ENCODE measurements around the gene CPAMD8.

- TF ChIP-seq CTCF (IDR thresholded peaks at IDR 0.05 in 4 of 5, conservative IDR thresholded peaks at IDR 0.05 in 1 of 5), result no peak
- TF ChIP-seq POLR2A (IDR thresholded peaks at IDR 0.05), result no peak
Measured at GRCh38 chr19:16867211-16867610, 159.4 kb downstream of the CPAMD8 start.
